Neuronal stem cell (in vitro differentiated cells): ENCODE data around the gene CFL1.

ENCODE experiments used
- DNase-seq: peaks from one replicate; pipeline ENCODE4 v3.0.0-alpha.2; 2013; ENCODE audit warnings: low spot score
- H2AFZ ChIP-seq: one replicate; pipeline ENCODE4 v1.6.1; 2013; ENCODE audit warnings: mild to moderate bottlenecking, low read length, inconsistent platforms
- H2AK5ac ChIP-seq: 2 replicates; pipeline ENCODE4 v1.6.1; 2013; ENCODE audit warnings: low read depth, mild to moderate bottlenecking, inconsistent platforms, low read length, moderate library complexity, mixed read lengths
- H2BK120ac ChIP-seq: 2 replicates; pipeline ENCODE4 v1.6.1; 2013; ENCODE audit warnings: low read depth, mild to moderate bottlenecking, inconsistent platforms, low read length, moderate library complexity, mixed read lengths
- H2BK12ac ChIP-seq: one replicate; pipeline ENCODE4 v1.6.1; 2013; ENCODE audit warnings: low read length, inconsistent platforms
- H2BK15ac ChIP-seq: 2 replicates; pipeline ENCODE4 v1.6.1; 2013; ENCODE audit warnings: mild to moderate bottlenecking, low read length, inconsistent platforms, mixed read lengths
- H2BK5ac ChIP-seq: one replicate; pipeline ENCODE4 v1.6.1; 2013; ENCODE audit warnings: inconsistent platforms, mild to moderate bottlenecking, low read length, moderate library complexity
- H3K14ac ChIP-seq: one replicate; pipeline ENCODE4 v1.6.1; 2013; ENCODE audit warnings: low read length, inconsistent platforms
- H3K18ac ChIP-seq: 2 replicates; pipeline ENCODE4 v1.6.1; 2013; ENCODE audit warnings: low read length, inconsistent platforms
- H3K23ac ChIP-seq: 2 replicates; pipeline ENCODE4 v1.6.1; 2013; ENCODE audit warnings: low read depth, mild to moderate bottlenecking, mixed read lengths, low read length, inconsistent platforms; ENCODE audit not compliant: poor library complexity
- H3K27ac ChIP-seq: replicated peaks from 3 replicates; pipeline ENCODE4 v1.5.1; 2013; ENCODE audit warnings: low read length, inconsistent platforms
- H3K27me3 ChIP-seq, 3 experiments: 2 replicates each; pipeline ENCODE4 v1.6.1; 2013; ENCODE audit warnings: low read length in 3 of 3, mild to moderate bottlenecking in 2 of 3, inconsistent platforms in 1 of 3, low read depth in 1 of 3, mixed read lengths in 1 of 3, moderate library complexity in 1 of 3; ENCODE audit not compliant: control insufficient read depth in 3 of 3, insufficient read depth in 3 of 3
- H3K36me3 ChIP-seq, 2 donors: replicated peaks in 1 of 2; 2 replicates each; pipeline ENCODE4 v1.6.1; 2013; ENCODE audit warnings: low read length in 2 of 2; ENCODE audit not compliant: control insufficient read depth in 2 of 2, insufficient read depth in 2 of 2
- H3K4ac ChIP-seq: 2 replicates; pipeline ENCODE4 v1.6.1; 2013; ENCODE audit warnings: inconsistent platforms, mild to moderate bottlenecking, low read length, moderate library complexity
- H3K4me1 ChIP-seq, 2 donors: 1 replicate in 1 of 2; 2 replicates in 1 of 2; pipeline ENCODE4 v1.6.1; 2013; ENCODE audit warnings: low read length in 2 of 2, low read depth in 1 of 2; ENCODE audit not compliant: control insufficient read depth in 2 of 2, insufficient read depth in 1 of 2
- H3K4me2 ChIP-seq: one replicate; pipeline ENCODE4 v1.6.1; 2013; ENCODE audit warnings: mild to moderate bottlenecking, low read length, inconsistent platforms; ENCODE audit not compliant: insufficient read depth, poor library complexity, severe bottlenecking
- H3K4me3 ChIP-seq, 2 donors: 2 replicates each; pipeline ENCODE4 v1.5.1; 2013; ENCODE audit warnings: low read length in 2 of 2, mild to moderate bottlenecking in 2 of 2, inconsistent platforms in 1 of 2, moderate library complexity in 1 of 2
- H3K79me1 ChIP-seq: one replicate; pipeline ENCODE4 v1.6.1; 2013; ENCODE audit warnings: low read depth, mild to moderate bottlenecking, inconsistent platforms, low read length, moderate library complexity
- H3K9ac ChIP-seq: one replicate; pipeline ENCODE4 v1.6.1; 2013; ENCODE audit warnings: mild to moderate bottlenecking, low read depth, low read length, inconsistent platforms; ENCODE audit not compliant: poor library complexity
- H3K9me3 ChIP-seq, 2 donors: replicated peaks in 1 of 2; 2 replicates each; pipeline versions ENCODE3 to v1.6.1; 2013; ENCODE audit warnings: low read length in 2 of 2, mild to moderate bottlenecking in 2 of 2, inconsistent platforms in 1 of 2, low read depth in 1 of 2, mixed read lengths in 1 of 2, moderate library complexity in 1 of 2; ENCODE audit not compliant: control insufficient read depth in 2 of 2, insufficient read depth in 1 of 2
- H4K8ac ChIP-seq: one replicate; pipeline ENCODE4 v1.6.1; 2013; ENCODE audit warnings: low read depth, mild to moderate bottlenecking, inconsistent platforms, low read length, moderate library complexity
- H4K91ac ChIP-seq: one replicate; pipeline ENCODE4 v1.6.1; 2013; ENCODE audit warnings: low read length, low read depth, mild to moderate bottlenecking, inconsistent platforms; ENCODE audit not compliant: poor library complexity
- whole genome bisulfite sequencing, 2 donors: extraction: QIAGEN DNeasy Blood & Tissue Kit; methylation state at CpG; one replicate each; pipeline ENCODE4 v1.1.7; 2013; ENCODE audit warnings: missing lambda C conversion rate in 2 of 2, mixed read lengths in 1 of 2; ENCODE audit not compliant: insufficient read length in 2 of 2, insufficient replicate concordance in 1 of 2; ENCODE audit errors: extremely low coverage in 2 of 2; 5-methylcytosine and 5-hydroxymethylcytosine counted together

Gene CFL1

GRCh38 chr11:65900899-65901180, 42.9 kb upstream of the CFL1 start:
- H3K4me2 ChIP-seq, result no peak overlapping the region
- H3K18ac ChIP-seq, result no peak overlapping the region
- H3K9ac ChIP-seq, result no peak overlapping the region
- H3K36me3 ChIP-seq, result no peaks in the 10 kb centered on the region
- no peak overlapping the region for H2BK120ac ChIP-seq
- H2AK5ac ChIP-seq, result no peak overlapping the region
- DNase-seq, result no peak
- H3K27me3 ChIP-seq, result peaks cover 20 to 53% (median 21%) of the 10 kb centered on the region in 3 experiments
- peaks cover 11 to 12% of the 10 kb centered on the region in 2 donors for H3K4me1 ChIP-seq
- H3K23ac ChIP-seq, result no peak overlapping the region
- no peak overlapping the region for H3K14ac ChIP-seq
- no peak overlapping the region for H2BK15ac ChIP-seq
- peaks cover 0 to 2% of the 10 kb centered on the region in 2 donors for H3K9me3 ChIP-seq
- no peak overlapping the region for H4K8ac ChIP-seq
- no peak overlapping the region for H3K27ac ChIP-seq
- no peak overlapping the region for H2BK12ac ChIP-seq
- H3K79me1 ChIP-seq, result no peaks in the 10 kb centered on the region
- WGBS, 2 donors, result no CpG with 5 or more reads among the region's 11 CpGs
- H3K4ac ChIP-seq, result no peak overlapping the region
- H4K91ac ChIP-seq, result no peak overlapping the region
- H2AFZ ChIP-seq, result peak overlapping the region; percentile 94
- no peak overlapping the region for H2BK5ac ChIP-seq
- H3K4me3 ChIP-seq, result peak overlapping the region in 1 of 2 donors; percentile 53

GRCh38 chr11:65900125-65900898, 42.3 kb upstream of the CFL1 start, which contains the start of gene FOSL1:
FOSL1 (minus strand) TSS chr11:65900388; CDS start chr11:65900339, 49 bp downstream.
- Histone ChIP-seq H3K18ac (peak within 1 kb of the TSS; percentile 78), H3K4ac (no peak within 1 kb of the TSS), H2BK15ac (peak within 1 kb of the TSS; percentile 32), H3K79me1 (no peaks in the 10 kb centered on the region), H2BK12ac (peak within 1 kb of the TSS; percentile 16), H2BK5ac (no peak within 1 kb of the TSS), H3K9me3 (peaks cover 0 to 2% of the 10 kb centered on the region in 2 donors), H3K27ac (no peak within 1 kb of the TSS), H4K91ac (no peak within 1 kb of the TSS), H2AFZ (peak within 1 kb of the TSS; percentile 94), H2BK120ac (peak within 1 kb of the TSS; percentile 74), H3K27me3 (peaks cover 20 to 53% (median 21%) of the 10 kb centered on the region in 3 experiments), H3K23ac (peak within 1 kb of the TSS; percentile 96), H4K8ac (no peak within 1 kb of the TSS), H3K14ac (peak within 1 kb of the TSS; percentile 97), H3K4me3 (peak within 1 kb of the TSS; percentile 53 to 70), H2AK5ac (peak within 1 kb of the TSS; percentile 88), H3K4me1 (peaks cover 11 to 12% of the 10 kb centered on the region in 2 donors), H3K9ac (peak within 1 kb of the TSS; percentile 63), H3K36me3 (no peaks in the 10 kb centered on the region), H3K4me2 (peak within 1 kb of the TSS; percentile 97)
- no peak for DNase-seq
- WGBS, 2 donors, result no CpG with 5 or more reads among the region's 80 CpGs

GRCh38 chr11:65899356-65900124, 41.6 kb upstream of the CFL1 start:
- peak overlapping the region; percentile 74 for H2BK120ac ChIP-seq
- H4K8ac ChIP-seq, result no peak overlapping the region
- no peak for DNase-seq
- no peak overlapping the region for H3K27ac ChIP-seq
- peak overlapping the region; percentile 97 for H3K4me2 ChIP-seq
- H2AK5ac ChIP-seq, result peak overlapping the region; percentile 88
- H2BK12ac ChIP-seq, result peak overlapping the region; percentile 16
- H3K14ac ChIP-seq, result peak overlapping the region; percentile 97
- H3K4ac ChIP-seq, result no peak overlapping the region
- peaks cover 20 to 53% (median 21%) of the 10 kb centered on the region in 3 experiments for H3K27me3 ChIP-seq
- no peaks in the 10 kb centered on the region for H3K79me1 ChIP-seq
- peak overlapping the region; percentile 96 for H3K23ac ChIP-seq
- no CpG with 5 or more reads among the region's 78 CpGs for WGBS, 2 donors
- H3K4me1 ChIP-seq, result peaks cover 11 to 12% of the 10 kb centered on the region in 2 donors
- peak overlapping the region; percentile 32 for H2BK15ac ChIP-seq
- no peaks in the 10 kb centered on the region for H3K36me3 ChIP-seq
- peaks cover 0 to 2% of the 10 kb centered on the region in 2 donors for H3K9me3 ChIP-seq
- no peak overlapping the region for H2BK5ac ChIP-seq
- H2AFZ ChIP-seq, result peak overlapping the region; percentile 94
- peak overlapping the region; percentile 53 to 70 for H3K4me3 ChIP-seq
- H3K18ac ChIP-seq, result peak overlapping the region; percentile 78
- H3K9ac ChIP-seq, result peak overlapping the region; percentile 63
- H4K91ac ChIP-seq, result no peak overlapping the region
